Mammary epithelial cell (primary cell): Measurements from ENCODE around the gene STARD3NL.

Experiments
- EZH2 ChIP-seq: IDR thresholded peaks from 2 replicates; pipeline ENCODE4 v1.6.1; 2012; ENCODE audit warnings: low read length, inconsistent platforms, borderline replicate concordance
- TF ChIP-seq, protein P1 (sequence below), 2 donors: IDR thresholded peaks in 1 of 2; conservative IDR thresholded peaks in 1 of 2; 2 replicates each; pipeline ENCODE4 v1.5.1; 2011 to 2012; ENCODE audit warnings: inconsistent platforms in 2 of 2, low read length in 2 of 2, mild to moderate bottlenecking in 2 of 2, control low read depth in 1 of 2, low read depth in 1 of 2; ENCODE audit not compliant: insufficient read depth in 1 of 2; ENCODE audit errors: extremely low read depth in 1 of 2

DNA sequence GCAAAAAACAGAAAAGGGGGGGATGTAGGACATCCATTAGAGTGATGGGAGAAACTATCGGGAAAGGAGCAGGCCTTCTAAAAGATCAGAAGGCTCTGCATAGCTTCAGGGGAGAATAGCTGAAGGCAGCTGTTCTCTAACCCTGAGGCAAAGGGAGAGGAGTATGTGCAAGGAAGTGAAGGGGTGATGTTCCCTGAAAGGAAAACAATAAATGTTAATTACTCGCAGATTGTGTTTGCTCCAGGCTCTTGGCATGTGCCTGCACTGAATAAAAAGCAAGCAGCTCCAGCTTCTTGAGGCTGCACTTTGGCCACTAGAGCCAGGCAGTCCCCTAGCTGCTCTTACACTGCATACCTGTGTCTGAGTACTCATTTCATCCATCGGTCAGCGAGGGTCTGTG lies 14.4 kb upstream of the STARD3NL start:
- TF ChIP-seq, protein P1, sequence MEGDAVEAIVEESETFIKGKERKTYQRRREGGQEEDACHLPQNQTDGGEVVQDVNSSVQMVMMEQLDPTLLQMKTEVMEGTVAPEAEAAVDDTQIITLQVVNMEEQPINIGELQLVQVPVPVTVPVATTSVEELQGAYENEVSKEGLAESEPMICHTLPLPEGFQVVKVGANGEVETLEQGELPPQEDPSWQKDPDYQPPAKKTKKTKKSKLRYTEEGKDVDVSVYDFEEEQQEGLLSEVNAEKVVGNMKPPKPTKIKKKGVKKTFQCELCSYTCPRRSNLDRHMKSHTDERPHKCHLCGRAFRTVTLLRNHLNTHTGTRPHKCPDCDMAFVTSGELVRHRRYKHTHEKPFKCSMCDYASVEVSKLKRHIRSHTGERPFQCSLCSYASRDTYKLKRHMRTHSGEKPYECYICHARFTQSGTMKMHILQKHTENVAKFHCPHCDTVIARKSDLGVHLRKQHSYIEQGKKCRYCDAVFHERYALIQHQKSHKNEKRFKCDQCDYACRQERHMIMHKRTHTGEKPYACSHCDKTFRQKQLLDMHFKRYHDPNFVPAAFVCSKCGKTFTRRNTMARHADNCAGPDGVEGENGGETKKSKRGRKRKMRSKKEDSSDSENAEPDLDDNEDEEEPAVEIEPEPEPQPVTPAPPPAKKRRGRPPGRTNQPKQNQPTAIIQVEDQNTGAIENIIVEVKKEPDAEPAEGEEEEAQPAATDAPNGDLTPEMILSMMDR (conservative IDR thresholded peaks at IDR 0.05 in 1 of 2, IDR thresholded peaks at IDR 0.05 in 1 of 2; ENCODE audit: extremely low read depth in 1 of 2, insufficient read depth in 1 of 2, low read depth in 1 of 2, low read length in 2 of 2) = no peak
- TF ChIP-seq EZH2 = no peak
